AML-193 (cell line): ENCODE data around the gene AP1G1.
"Not testable (repeated sequence)": the region's sequence is repeated elsewhere in the genome, so short reads cannot be mapped to it uniquely, and the experiment has no call there.

Source experiments
- DNase-seq, 2 experiments: peaks; one replicate each; lab custom pipeline; 2025; lab: John Stamatoyannopoulos, UW

The AP1G1 gene

DNA sequence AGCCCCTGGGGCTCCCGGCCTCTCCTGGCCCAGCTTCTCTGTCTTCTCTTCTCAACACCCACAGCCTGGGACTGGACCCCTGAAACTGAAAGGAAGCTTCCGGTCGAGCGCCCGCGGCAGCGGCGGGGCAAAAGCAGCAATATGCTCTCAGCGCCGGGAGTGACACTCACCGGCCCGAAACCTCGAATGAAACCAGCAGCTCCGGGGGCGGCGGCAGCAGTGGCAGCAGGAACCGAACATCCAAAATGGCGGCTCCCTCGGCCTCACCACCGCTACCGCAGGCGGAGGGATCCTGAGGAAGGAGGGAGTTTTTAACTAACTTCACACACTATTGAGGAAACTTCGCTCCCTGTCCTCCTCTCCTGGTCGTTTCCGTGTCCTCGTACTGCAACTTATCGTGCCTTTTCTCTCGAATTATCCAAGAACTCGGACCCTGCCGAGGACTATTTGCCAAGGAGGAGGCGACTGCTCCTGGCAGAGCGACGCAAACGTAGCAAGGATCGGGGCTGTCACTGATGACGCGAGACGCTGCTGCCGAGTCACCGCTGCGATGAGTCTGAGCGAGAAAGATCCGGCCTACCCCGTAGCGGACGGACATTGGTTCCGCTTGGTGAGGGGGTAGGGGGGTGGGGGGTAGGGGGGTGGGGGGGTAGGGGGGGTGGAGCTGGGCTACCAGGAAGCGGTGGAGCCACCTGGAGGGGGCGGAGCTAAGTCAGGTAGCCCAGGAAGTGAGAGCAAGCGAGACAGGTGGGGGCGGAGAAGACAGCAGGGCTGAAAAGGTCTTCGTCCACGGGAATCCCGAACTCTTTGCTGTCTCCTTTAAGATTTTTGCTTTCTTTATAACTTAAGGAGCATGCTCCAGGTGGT lies at the start of gene AP1G1:
AP1G1 (minus strand) TSS at position 242 of the 867 bp plus-strand sequence. CDS start 19,355 bp downstream, outside the sequence.
- DNase-seq = peak; percentile 87 to 92

GRCh38 chr16:71855937-71856662 lies 47.5 kb upstream of the AP1G1 start:
- DNase-seq = no peak

DNA sequence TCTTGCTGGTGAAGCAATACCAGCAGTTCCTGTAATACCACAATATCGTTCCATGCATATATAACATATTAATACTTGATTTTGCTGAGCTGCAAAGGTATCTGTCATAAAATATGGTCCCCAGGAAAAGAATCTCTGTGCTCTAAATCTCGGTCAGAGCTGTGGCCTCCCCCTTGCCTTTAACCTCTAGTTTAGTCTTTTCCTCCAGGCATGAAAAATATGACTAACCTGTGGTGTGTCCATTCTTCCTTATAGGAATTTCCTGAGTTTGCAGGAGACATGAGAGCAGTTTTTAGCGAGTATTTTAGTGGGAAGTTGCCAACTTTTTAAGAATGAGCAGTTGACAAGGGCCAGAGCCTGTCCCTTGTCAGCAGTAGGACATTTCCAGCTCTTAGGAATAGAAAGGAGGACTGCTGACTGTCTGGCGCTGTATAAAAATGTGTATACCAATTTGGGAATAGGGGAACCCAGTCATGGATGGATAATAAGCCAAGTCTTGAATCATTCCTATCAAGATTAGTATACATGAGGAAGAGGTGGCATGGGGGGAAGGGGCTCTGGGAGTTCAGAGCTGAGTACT lies 45.8 kb upstream of the AP1G1 start:
- no peak for DNase-seq

- no peak for DNase-seq
Observed at GRCh38 chr16:71853413-71853812, 44.8 kb upstream of the AP1G1 start.

DNA sequence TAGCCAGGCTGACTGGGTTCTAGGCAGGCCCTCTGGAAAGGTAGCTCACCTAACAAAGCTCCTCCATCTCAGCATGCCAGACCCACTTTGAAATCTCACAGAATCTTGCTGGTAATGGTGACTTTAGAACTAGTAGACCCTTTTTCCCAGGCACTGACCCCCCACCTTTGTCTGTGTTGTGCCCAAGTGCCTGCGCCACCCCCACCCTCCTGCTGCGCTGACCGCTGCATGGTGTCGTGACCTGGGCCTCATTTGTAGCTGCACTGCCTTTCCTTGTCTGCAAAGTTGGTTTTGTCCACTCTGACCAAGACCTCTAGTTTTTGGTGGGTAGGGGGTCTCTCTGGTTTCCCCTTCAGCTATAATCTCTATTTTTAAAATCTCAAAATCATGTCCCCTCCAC lies 43.9 kb upstream of the AP1G1 start:
- DNase-seq = no peak

GRCh38 chr16:71852158-71852557 lies 43.5 kb upstream of the AP1G1 start:
- no peak for DNase-seq

GRCh38 chr16:71851746-71852145 lies 43.1 kb upstream of the AP1G1 start:
- DNase-seq = no peak

GRCh38 chr16:71848622-71849021 lies 40.0 kb upstream of the AP1G1 start:
- no peak for DNase-seq

GRCh38 chr16:71847096-71847495 lies 38.5 kb upstream of the AP1G1 start:
- DNase-seq = no peak

DNA sequence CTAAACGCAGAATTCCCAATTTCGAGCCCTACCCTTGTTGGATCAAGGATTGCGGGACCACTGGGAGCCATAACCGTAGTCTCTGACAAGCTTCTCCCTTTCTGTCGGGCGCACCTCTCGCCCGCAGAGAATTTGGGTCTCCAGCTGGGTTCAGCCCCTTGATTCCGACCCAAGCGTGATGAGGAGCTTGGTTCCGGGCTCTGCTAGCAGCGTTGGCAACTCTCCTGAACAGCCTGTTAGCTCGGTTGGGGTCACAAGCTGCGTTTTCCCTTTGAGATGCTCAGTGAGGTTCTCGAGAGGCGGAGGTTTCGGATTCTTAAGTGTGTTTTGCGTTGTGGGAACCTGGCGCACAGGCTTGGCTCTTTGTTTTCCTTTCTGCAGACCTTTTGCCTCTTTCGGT lies 37.8 kb upstream of the AP1G1 start:
- no peak for DNase-seq

DNA sequence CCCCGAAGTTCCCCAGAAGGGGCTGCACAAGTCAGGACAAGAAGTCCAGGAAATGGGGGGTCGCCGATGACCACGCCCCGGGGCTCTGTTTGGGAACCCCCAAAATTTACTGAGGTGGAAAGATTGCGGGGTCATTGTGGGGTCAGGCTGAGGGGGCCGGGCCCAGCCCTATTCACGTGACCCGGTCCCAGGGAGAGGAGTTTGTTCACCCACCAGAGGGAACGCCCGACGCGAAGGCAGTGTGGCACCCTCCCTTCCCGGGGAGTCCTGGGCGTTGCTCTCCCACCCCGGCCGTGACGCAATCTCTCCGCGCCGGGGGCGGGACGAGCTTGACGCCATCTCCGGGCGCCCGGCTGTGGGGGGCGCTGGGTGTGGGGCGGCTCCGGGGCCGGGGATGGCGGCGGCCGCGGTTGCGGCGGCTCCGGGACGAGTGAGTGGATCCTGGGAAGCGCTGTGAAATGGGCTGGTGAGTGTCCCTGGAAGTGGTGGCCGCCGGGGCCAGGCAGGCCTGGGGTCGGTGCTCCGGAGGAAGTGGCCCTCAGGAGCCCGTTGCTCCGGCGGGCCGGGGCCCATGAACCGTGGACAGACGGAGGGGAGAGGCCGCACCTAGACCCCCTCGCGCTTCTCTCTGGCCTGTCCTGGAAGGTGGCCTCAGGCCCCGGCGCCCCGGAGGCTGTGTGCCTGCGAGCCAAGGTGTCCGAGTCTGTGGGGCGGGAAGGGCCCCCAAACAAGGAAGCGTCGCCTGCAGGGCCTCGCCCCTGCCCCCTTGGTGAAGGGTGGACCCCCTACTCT lies 37.2 kb upstream of the AP1G1 start, which contains the start of gene ATXN1L:
ATXN1L (plus strand) TSS at position 338 of the 792 bp plus-strand sequence. CDS start 3,765 bp downstream, outside the sequence.
- DNase-seq = peak; percentile 74 to 75

- DNase-seq = no peak
Observed at GRCh38 chr16:71843572-71843971, 34.9 kb upstream of the AP1G1 start.

- no peak for DNase-seq
Observed at GRCh38 chr16:71840052-71840451, 31.4 kb upstream of the AP1G1 start.

DNA sequence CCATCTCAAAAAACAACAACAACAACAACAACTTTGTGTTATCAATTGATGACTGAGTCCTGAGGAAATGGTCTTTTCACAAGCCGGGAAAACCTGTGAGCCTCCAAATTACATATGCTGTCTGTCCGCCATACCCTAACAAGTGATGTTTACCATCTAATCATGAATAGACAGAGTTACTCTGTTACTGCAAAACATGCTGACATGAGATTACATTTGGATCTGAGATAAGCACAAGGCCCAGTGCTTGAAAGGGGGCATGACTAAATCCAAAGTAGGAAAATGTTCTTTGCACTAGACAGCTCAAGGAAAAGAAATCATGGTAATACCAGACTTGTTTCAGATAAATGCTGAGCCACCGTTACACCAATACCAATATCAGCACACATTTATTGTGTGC lies 28.5 kb upstream of the AP1G1 start:
- no peak for DNase-seq

- no peak for DNase-seq
Observed at GRCh38 chr16:71834291-71834690, 25.7 kb upstream of the AP1G1 start.

- not testable (repeated sequence) for DNase-seq
Observed at GRCh38 chr16:71832112-71832511, 23.5 kb upstream of the AP1G1 start.

DNA sequence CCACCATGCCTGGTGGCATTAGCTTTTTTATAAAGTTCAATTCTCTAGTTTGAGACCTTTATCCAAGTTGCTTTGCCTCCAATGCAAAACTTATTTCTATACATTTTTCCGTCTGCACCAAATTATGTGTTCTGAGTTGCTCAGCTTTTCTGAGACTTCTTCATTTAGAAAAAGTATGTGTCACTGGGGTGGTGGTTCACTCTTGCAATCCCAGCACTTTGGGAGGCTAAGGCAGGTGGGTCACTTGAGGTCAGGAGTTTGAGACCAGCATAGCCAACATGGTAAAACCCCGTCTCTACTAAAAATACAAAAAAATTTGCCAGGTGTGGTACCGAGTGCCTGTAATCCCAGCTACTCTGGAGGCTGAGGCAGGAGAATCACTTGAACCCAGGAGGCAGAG lies 23.1 kb upstream of the AP1G1 start:
- not testable (repeated sequence) for DNase-seq

- DNase-seq = no peak
Observed at GRCh38 chr16:71830359-71830758, 21.7 kb upstream of the AP1G1 start.

- DNase-seq = no peak
Observed at GRCh38 chr16:71826533-71827017, 17.9 kb upstream of the AP1G1 start.

- not testable (repeated sequence) for DNase-seq
Observed at GRCh38 chr16:71817155-71817500, 8.5 kb upstream of the AP1G1 start.

- peak in 1 of 2 experiments; percentile 2 for DNase-seq
Observed at GRCh38 chr16:71811261-71811803, 2.7 kb upstream of the AP1G1 start.
